ENCODE measurements around the gene PROM2. TPM values are rescaled to one million over a fixed set of nuclear protein-coding genes. Genes with fewer than 3 reads are reported as not detected.
"Not testable (repeated sequence)": the region's sequence is repeated elsewhere in the genome, so short reads cannot be mapped to it uniquely, and the experiment has no call there.

PROM2 gene
- total RNA-seq, 1 donor from 2014 or later, result 22.1 TPM

- no peaks in the 10 kb centered on the region for H3K4me1 Mint-ChIP-seq
- no peak overlapping the region for H3K27ac Mint-ChIP-seq
- H3K36me3 Mint-ChIP-seq, result no peaks in the 10 kb centered on the region
- DNase-seq (ENCODE audit: low spot score in 2 of 2, unreplicated experiment in 2 of 2), result no peak
- no peak overlapping the region for H3K4me3 Mint-ChIP-seq
- H3K27me3 Mint-ChIP-seq (ENCODE audit: low read depth), result no peaks in the 10 kb centered on the region
- TF ChIP-seq CTCF (IDR thresholded peaks at IDR 0.05; ENCODE audit: unreplicated experiment), result no peak
- H3K9me3 Mint-ChIP-seq, result no peaks in the 10 kb centered on the region
These were observed 7.3 kb upstream of the PROM2 start for GRCh38 chr2:95266781-95267430.

GRCh38 chr2:95267458-95268210 lies 6.6 kb upstream of the PROM2 start:
- no peaks in the 10 kb centered on the region for H3K36me3 Mint-ChIP-seq
- H3K4me3 Mint-ChIP-seq, result no peak overlapping the region
- H3K27me3 Mint-ChIP-seq (ENCODE audit: low read depth), result no peaks in the 10 kb centered on the region
- DNase-seq (ENCODE audit: low spot score in 2 of 2, unreplicated experiment in 2 of 2), result no peak
- no peak overlapping the region for H3K27ac Mint-ChIP-seq
- TF ChIP-seq CTCF (IDR thresholded peaks at IDR 0.05; ENCODE audit: unreplicated experiment), result no peak
- H3K9me3 Mint-ChIP-seq, result no peaks in the 10 kb centered on the region
- H3K4me1 Mint-ChIP-seq, result no peaks in the 10 kb centered on the region

DNA sequence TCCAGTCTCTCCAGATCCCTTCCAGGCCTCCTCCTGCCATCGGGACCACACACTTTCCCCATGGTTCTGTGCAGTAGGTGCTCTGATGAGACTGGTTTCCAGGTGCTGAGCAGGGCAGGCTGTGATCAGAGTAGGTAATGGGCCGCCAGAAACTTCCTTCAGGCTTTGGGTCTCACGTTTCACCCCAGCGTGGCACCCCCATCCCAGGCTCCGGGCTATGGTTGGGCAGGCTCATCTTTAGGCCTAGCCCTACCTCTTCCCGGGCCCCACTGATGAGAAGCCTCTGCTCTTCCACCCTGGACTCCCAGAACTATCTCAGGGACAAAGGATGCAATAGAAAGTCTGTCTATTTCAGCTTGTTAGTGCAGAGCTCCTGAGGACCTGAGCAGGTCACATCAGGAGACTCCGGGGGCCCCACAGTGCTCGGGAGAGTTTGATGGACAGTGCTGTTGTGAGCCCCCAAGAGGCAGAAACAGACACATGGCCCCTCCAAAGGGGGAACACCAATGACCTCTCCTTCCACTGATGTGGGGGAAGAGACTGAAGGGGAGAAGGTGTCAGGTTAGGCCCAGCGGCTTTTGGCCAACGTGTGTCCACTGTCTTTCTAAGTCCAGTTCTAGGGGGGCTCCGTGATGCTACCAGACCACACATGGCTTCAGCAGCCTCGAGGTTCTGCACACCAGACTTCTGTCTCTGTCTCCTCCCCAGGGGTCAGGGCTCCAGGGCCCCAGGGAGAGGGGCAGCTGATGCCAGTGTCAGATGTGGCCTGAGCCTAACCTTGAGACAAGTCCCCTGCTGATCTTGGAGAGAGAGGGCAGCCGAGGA lies 5.8 kb upstream of the PROM2 start:
- Mint-ChIP-seq H3K36me3 (no peaks in the 10 kb centered on the region), H3K27ac (no peak overlapping the region), H3K4me1 (no peaks in the 10 kb centered on the region), H3K9me3 (no peaks in the 10 kb centered on the region), H3K4me3 (no peak overlapping the region), H3K27me3 (ENCODE audit: low read depth) (no peaks in the 10 kb centered on the region)
- DNase-seq (ENCODE audit: low spot score in 2 of 2, unreplicated experiment in 2 of 2), result no peak
- no peak for TF ChIP-seq CTCF (IDR thresholded peaks at IDR 0.05; ENCODE audit: unreplicated experiment)

- H3K9me3 Mint-ChIP-seq, result no peaks in the 10 kb centered on the region
- no peaks in the 10 kb centered on the region for H3K27me3 Mint-ChIP-seq (ENCODE audit: low read depth)
- H3K4me3 Mint-ChIP-seq, result no peak overlapping the region
- peak in 1 of 2 experiments; percentile 29 for DNase-seq (ENCODE audit: low spot score in 2 of 2, unreplicated experiment in 2 of 2)
- no peaks in the 10 kb centered on the region for H3K4me1 Mint-ChIP-seq
- H3K36me3 Mint-ChIP-seq, result no peaks in the 10 kb centered on the region
- no peak for TF ChIP-seq CTCF (IDR thresholded peaks at IDR 0.05; ENCODE audit: unreplicated experiment)
- no peak overlapping the region for H3K27ac Mint-ChIP-seq
These were observed 5.1 kb upstream of the PROM2 start for GRCh38 chr2:95269036-95269680.

- H3K4me3 Mint-ChIP-seq; DNase-seq (ENCODE audit: low spot score in 2 of 2, unreplicated experiment in 2 of 2); H3K27me3 Mint-ChIP-seq (ENCODE audit: low read depth); H3K4me1 Mint-ChIP-seq; H3K27ac Mint-ChIP-seq; H3K36me3 Mint-ChIP-seq; H3K9me3 Mint-ChIP-seq: not testable (repeated sequence)
These were observed 4.5 kb upstream of the PROM2 start for GRCh38 chr2:95269745-95270144.
